Stimulated activated CD4-positive, alpha-beta T cell treated with anti-CD3 and anti-CD28 coated beads, Interleukin-1b, Interleukin-23, amount 100 ng/mL, for 4 hours (primary cell): Measurements from ENCODE around the gene RASL11A.
"Not testable (repeated sequence)": the region's sequence is repeated elsewhere in the genome, so short reads cannot be mapped to it uniquely, and the experiment has no call there.

Experiments
- DNase-seq, 2 donors: peaks; one replicate each; pipeline ENCODE4 v3.0.0-alpha.2; 2020; ENCODE audit warnings: low read depth in 2 of 2

RASL11A gene

GRCh38 chr13:27269114-27269665 is 1.4 kb upstream of the RASL11A start:
- DNase-seq: no peak

- DNase-seq: no peak
Observed at GRCh38 chr13:27271570-27272096, 1.0 kb downstream of the RASL11A start.

- DNase-seq: no peak
Observed at GRCh38 chr13:27273658-27274425, 3.2 kb downstream of the RASL11A start.

- no peak for DNase-seq
Observed at GRCh38 chr13:27274631-27275030, 4.0 kb downstream of the RASL11A start.

GRCh38 chr13:27276188-27276587 is 5.6 kb downstream of the RASL11A start:
- DNase-seq: no peak

- DNase-seq: no peak
Observed at GRCh38 chr13:27279506-27279905, 8.9 kb downstream of the RASL11A start.

- no peak for DNase-seq
Observed at GRCh38 chr13:27280009-27280656, 9.5 kb downstream of the RASL11A start.

GRCh38 chr13:27280841-27281240 is 10.2 kb downstream of the RASL11A start:
- DNase-seq: no peak

GRCh38 chr13:27281420-27281819 is 10.8 kb downstream of the RASL11A start:
- DNase-seq: no peak

GRCh38 chr13:27283906-27284493 is 13.4 kb downstream of the RASL11A start:
- DNase-seq: no peak

- no peak for DNase-seq
Observed at GRCh38 chr13:27288392-27288791, 17.8 kb downstream of the RASL11A start.

GRCh38 chr13:27289011-27289665 is 18.5 kb downstream of the RASL11A start:
- no peak for DNase-seq

- no peak for DNase-seq
Observed at GRCh38 chr13:27290715-27291114, 20.1 kb downstream of the RASL11A start.

GRCh38 chr13:27291967-27292366 is 21.3 kb downstream of the RASL11A start:
- DNase-seq: not testable (repeated sequence)

GRCh38 chr13:27293076-27293691 is 22.6 kb downstream of the RASL11A start:
- DNase-seq: no peak

GRCh38 chr13:27293873-27294515 is 23.4 kb downstream of the RASL11A start:
- peak in 1 of 2 donors; percentile 5 for DNase-seq

GRCh38 chr13:27295096-27295495 is 24.5 kb downstream of the RASL11A start:
- peak; percentile 18 to 24 for DNase-seq

GRCh38 chr13:27295660-27296059 is 25.0 kb downstream of the RASL11A start:
- no peak for DNase-seq

GRCh38 chr13:27296496-27296895 is 25.9 kb downstream of the RASL11A start:
- no peak for DNase-seq

- DNase-seq: no peak
Observed at GRCh38 chr13:27298849-27299248, 28.2 kb downstream of the RASL11A start.

- DNase-seq: not testable (repeated sequence)
Observed at GRCh38 chr13:27300406-27300805, 29.8 kb downstream of the RASL11A start.
